CD4-positive, alpha-beta memory T cell (primary cell): ENCODE data around the gene FNDC8. TPM values are rescaled to one million over a fixed set of nuclear protein-coding genes. Genes with fewer than 3 reads are reported as not detected.

Experiments used
- CTCF ChIA-PET: fragments of 350-600 bp; sonication (Branson Sonifier 250); formaldehyde crosslinking; loops from one replicate; lab custom pipeline; 2021; ENCODE audit warnings: inconsistent platforms; ENCODE audit not compliant: partially characterized antibody; lab: Charles Lee
- POLR2A ChIA-PET: fragments of 350-600 bp; sonication (Branson Sonifier 250); formaldehyde crosslinking; loops from one replicate; lab custom pipeline; 2021; ENCODE audit not compliant: partially characterized antibody; lab: Charles Lee
- DNase-seq, 5 donors: peaks; one replicate each; pipeline versions ENCODE4 v3.0.0 to v3.0.0-alpha.2; 2020 to 2022; ENCODE audit warnings: mixed read lengths in 1 of 5
- H3K27ac ChIP-seq: one replicate; pipeline ENCODE4 v1.7.0; 2013; ENCODE audit warnings: low read depth, low read length
- H3K27me3 ChIP-seq: 2 replicates; pipeline ENCODE4 v1.7.0; 2013; ENCODE audit warnings: mild to moderate bottlenecking, low read length, moderate library complexity; ENCODE audit not compliant: insufficient read depth
- H3K36me3 ChIP-seq: 2 replicates; pipeline ENCODE4 v1.7.0; 2013; ENCODE audit warnings: mild to moderate bottlenecking, low read length, moderate library complexity; ENCODE audit not compliant: insufficient read depth
- H3K4me1 ChIP-seq: 2 replicates; pipeline ENCODE4 v1.7.0; 2013; ENCODE audit warnings: mild to moderate bottlenecking, low read length, moderate library complexity; ENCODE audit not compliant: insufficient read depth
- H3K4me3 ChIP-seq, 2 donors: one replicate each; pipeline ENCODE4 v1.7.0; 2013; ENCODE audit warnings: low read length in 2 of 2, mild to moderate bottlenecking in 1 of 2
- H3K9me3 ChIP-seq, 2 donors: one replicate each; pipeline ENCODE4 v1.7.0; 2013; ENCODE audit warnings: low read length in 2 of 2, control low read depth in 1 of 2; ENCODE audit not compliant: control insufficient read depth in 1 of 2
- H3K27ac Mint-ChIP-seq, 7 donors: one replicate each; pipeline ENCODE4 v1.8.0; 2020 to 2021; ENCODE audit warnings: mixed read lengths in 7 of 7, mild to moderate bottlenecking in 6 of 7, inconsistent platforms in 3 of 7, moderate library complexity in 3 of 7
- H3K27me3 Mint-ChIP-seq, 2 donors: one replicate each; pipeline ENCODE4 v1.8.0; 2020 to 2021; ENCODE audit warnings: mixed read lengths in 2 of 2
- H3K36me3 Mint-ChIP-seq, 2 donors: one replicate each; pipeline ENCODE4 v1.8.0; 2020 to 2021; ENCODE audit warnings: mixed read lengths in 2 of 2, inconsistent platforms in 1 of 2, mild to moderate bottlenecking in 1 of 2
- H3K4me1 Mint-ChIP-seq, 4 donors: one replicate each; pipeline ENCODE4 v1.8.0; 2020 to 2021; ENCODE audit warnings: mixed read lengths in 4 of 4, mild to moderate bottlenecking in 1 of 4
- H3K4me3 Mint-ChIP-seq, 8 donors: one replicate each; pipeline ENCODE4 v1.8.0; 2020 to 2021; ENCODE audit warnings: mixed read lengths in 8 of 8, mild to moderate bottlenecking in 7 of 8, moderate library complexity in 6 of 8, inconsistent platforms in 3 of 8
- H3K9me3 Mint-ChIP-seq, 8 donors: one replicate each; pipeline ENCODE4 v1.8.0; 2020 to 2021; ENCODE audit warnings: mixed read lengths in 8 of 8, mild to moderate bottlenecking in 5 of 8, inconsistent platforms in 3 of 8, moderate library complexity in 1 of 8
- intact Hi-C: fragments of 100-400 bp; cut with micrococcal nuclease; formaldehyde crosslinking; loops from one replicate; pipeline ENCODE4 v1.15.1; 2023
- polyA plus RNA-seq, 2 donors: library from polyadenylated mRNA; unstranded; fragments of 300-500 nt; fragmentation: Illumina TruSeq; gene quantifications; one replicate each; pipeline ENCODE4 v1.2.3, GENCODE V29; 2021
- total RNA-seq, 2 experiments: library from RNA; stranded (reverse); gene quantifications; one replicate each; pipeline ENCODE4 v1.2.3, GENCODE V29; 2021

The FNDC8 gene
- total and polyA plus RNA-seq, 4 experiments from 2014 or later: not detected

- no peak overlapping the region for H3K4me3 ChIP-seq
- peaks cover 37 to 78% (median 55%) of the 10 kb centered on the region in 4 donors for H3K4me1 Mint-ChIP-seq
- ChIA-PET CTCF (interaction anchor here (1.7 to 9.7 kb wide), 2 partner anchors 23 to 373 kb away, joined by 4 to 111 read pairs; partner anchors contain the start of genes NLE1 and SLFN12L), POLR2A (interaction anchor here (6.3 to 12.0 kb wide), 2 partner anchors 78 to 371 kb away, joined by 37 to 117 read pairs; partner anchors contain the start of genes SLFN12L and SLFN5)
- H3K27me3 ChIP-seq: no peaks in the 10 kb centered on the region
- peaks cover 54% of the 10 kb centered on the region for H3K4me1 ChIP-seq
- no peaks in the 10 kb centered on the region for H3K36me3 ChIP-seq
- H3K9me3 Mint-ChIP-seq: no peaks in the 10 kb centered on the region
- intact Hi-C loops: loop anchor here (5.0 kb wide), 1 partner anchor 323 kb away; no protein-coding TSS in a partner anchor
- H3K27ac Mint-ChIP-seq: peak overlapping the region in 6 of 7 donors; percentile 8 to 94 (median 50)
- H3K4me3 Mint-ChIP-seq: no peak overlapping the region
- DNase-seq: no peak
- no peaks in the 10 kb centered on the region for H3K9me3 ChIP-seq
- no peak overlapping the region for H3K27ac ChIP-seq
- no peaks in the 10 kb centered on the region for H3K36me3 Mint-ChIP-seq
- H3K27me3 Mint-ChIP-seq: no peaks in the 10 kb centered on the region
Measured at GRCh38 chr17:35163886-35164285, 42.5 kb downstream of the FNDC8 start.

DNA sequence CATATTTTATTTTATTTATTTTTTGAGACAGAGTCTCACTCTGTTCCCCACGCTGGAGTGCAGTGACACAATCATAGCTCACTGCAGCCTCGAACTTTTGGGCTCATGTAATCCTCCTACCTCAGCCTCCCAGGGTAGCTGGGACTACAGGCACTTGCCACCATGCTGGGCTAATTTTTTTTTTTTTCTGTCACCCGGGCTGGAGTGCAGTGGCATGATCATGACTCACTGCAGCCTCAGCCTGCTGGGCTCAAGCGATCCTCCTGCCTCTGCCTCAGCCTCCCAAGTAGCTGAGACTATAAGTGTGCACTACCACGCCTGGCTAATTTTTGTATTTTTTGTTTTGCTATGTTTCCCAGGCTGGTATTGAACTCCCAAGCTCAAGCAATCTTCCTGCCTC, 43.3 kb downstream of the FNDC8 start:
- H3K36me3 ChIP-seq: no peaks in the 10 kb centered on the region
- H3K4me3 Mint-ChIP-seq: peak overlapping the region in 1 of 8 donors; percentile 69
- H3K4me3 ChIP-seq: no peak overlapping the region
- H3K9me3 Mint-ChIP-seq: no peaks in the 10 kb centered on the region
- ChIA-PET POLR2A (interaction anchor here (1.2 to 12.0 kb wide), 4 partner anchors 50 to 644 kb away, joined by 3 to 117 read pairs (median 24); partner anchors contain the start of genes SLFN12L, SLFN5 and TAF15), CTCF (interaction anchor here (1.7 to 9.7 kb wide), 2 partner anchors 23 to 372 kb away, joined by 4 to 111 read pairs; partner anchors contain the start of genes NLE1 and SLFN12L)
- intact Hi-C loops: loop anchor here (5.0 kb wide), 1 partner anchor 323 kb away; no protein-coding TSS in a partner anchor
- no peaks in the 10 kb centered on the region for H3K36me3 Mint-ChIP-seq
- H3K27me3 Mint-ChIP-seq: no peaks in the 10 kb centered on the region
- H3K27ac Mint-ChIP-seq: peak overlapping the region in 4 of 7 donors; percentile 30 to 68 (median 48)
- peaks cover 46% of the 10 kb centered on the region for H3K4me1 ChIP-seq
- H3K9me3 ChIP-seq: no peaks in the 10 kb centered on the region
- H3K4me1 Mint-ChIP-seq: peaks cover 36 to 72% (median 50%) of the 10 kb centered on the region in 4 donors
- H3K27me3 ChIP-seq: no peaks in the 10 kb centered on the region
- no peak overlapping the region for H3K27ac ChIP-seq
- no peak for DNase-seq

GRCh38 chr17:35166526-35166925, 45.1 kb downstream of the FNDC8 start:
- no peaks in the 10 kb centered on the region for H3K9me3 Mint-ChIP-seq
- peak overlapping the region in 4 of 7 donors; percentile 19 to 72 (median 38) for H3K27ac Mint-ChIP-seq
- no peaks in the 10 kb centered on the region for H3K27me3 ChIP-seq
- no peaks in the 10 kb centered on the region for H3K36me3 Mint-ChIP-seq
- intact Hi-C loops: no loop called here
- H3K27me3 Mint-ChIP-seq: no peaks in the 10 kb centered on the region
- no peak overlapping the region for H3K4me3 ChIP-seq
- H3K36me3 ChIP-seq: no peaks in the 10 kb centered on the region
- no peaks in the 10 kb centered on the region for H3K9me3 ChIP-seq
- no peak overlapping the region for H3K27ac ChIP-seq
- no peak overlapping the region for H3K4me3 Mint-ChIP-seq
- DNase-seq: no peak
- ChIA-PET CTCF (interaction anchor here (1.3 to 9.7 kb wide), 4 partner anchors 356 to 597 kb away, joined by 4 to 111 read pairs (median 32); partner anchors contain the start of gene SLFN12L), POLR2A (interaction anchor here (1.1 to 12.0 kb wide), 4 partner anchors 25 to 369 kb away, joined by 3 to 117 read pairs (median 24); partner anchors contain the start of genes SLFN12L and SLFN5)
- peaks cover 22 to 58% (median 39%) of the 10 kb centered on the region in 4 donors for H3K4me1 Mint-ChIP-seq
- H3K4me1 ChIP-seq: peaks cover 34% of the 10 kb centered on the region

- no peaks in the 10 kb centered on the region for H3K9me3 ChIP-seq
- CTCF ChIA-PET: interaction anchor here (0.9 to 9.7 kb wide), 6 partner anchors 146 to 642 kb away, joined by 3 to 111 read pairs (median 6); partner anchors contain the start of genes SLFN12L and TAF15
- POLR2A ChIA-PET: interaction anchor here (0.7 to 12.0 kb wide), 4 partner anchors 26 to 368 kb away, joined by 3 to 117 read pairs (median 20); partner anchors contain the start of genes SLFN12L and SLFN5
- DNase-seq: no peak
- intact Hi-C loops: no loop called here
- no peak overlapping the region for H3K4me3 ChIP-seq
- H3K4me1 Mint-ChIP-seq: peaks cover 23 to 58% (median 39%) of the 10 kb centered on the region in 4 donors
- no peaks in the 10 kb centered on the region for H3K9me3 Mint-ChIP-seq
- peak overlapping the region in 3 of 7 donors; percentile 19 to 57 (median 35) for H3K27ac Mint-ChIP-seq
- H3K36me3 Mint-ChIP-seq: no peaks in the 10 kb centered on the region
- H3K4me1 ChIP-seq: peaks cover 34% of the 10 kb centered on the region
- no peaks in the 10 kb centered on the region for H3K27me3 Mint-ChIP-seq
- H3K27ac ChIP-seq: no peak overlapping the region
- no peaks in the 10 kb centered on the region for H3K27me3 ChIP-seq
- no peak overlapping the region for H3K4me3 Mint-ChIP-seq
- H3K36me3 ChIP-seq: no peaks in the 10 kb centered on the region
Measured at GRCh38 chr17:35167046-35167445, 45.6 kb downstream of the FNDC8 start.

- H3K27ac Mint-ChIP-seq: peak overlapping the region in 3 of 7 donors; percentile 8 to 50 (median 36)
- DNase-seq: no peak
- Histone ChIP-seq H3K27me3 (no peaks in the 10 kb centered on the region), H3K4me1 (peaks cover 34% of the 10 kb centered on the region), H3K36me3 (no peaks in the 10 kb centered on the region), H3K9me3 (no peaks in the 10 kb centered on the region), H3K4me3 (no peak overlapping the region), H3K27ac (no peak overlapping the region)
- ChIA-PET CTCF (interaction anchor here (0.9 to 9.7 kb wide), 6 partner anchors 145 to 641 kb away, joined by 3 to 111 read pairs (median 6); partner anchors contain the start of genes SLFN12L and TAF15), POLR2A (interaction anchor here (0.7 to 12.0 kb wide), 4 partner anchors 26 to 368 kb away, joined by 3 to 117 read pairs (median 20); partner anchors contain the start of genes SLFN12L and SLFN5)
- intact Hi-C loops: no loop called here
- H3K27me3 Mint-ChIP-seq: no peaks in the 10 kb centered on the region
- no peak overlapping the region for H3K4me3 Mint-ChIP-seq
- H3K4me1 Mint-ChIP-seq: peaks cover 21 to 58% (median 37%) of the 10 kb centered on the region in 4 donors
- no peaks in the 10 kb centered on the region for H3K9me3 Mint-ChIP-seq
- H3K36me3 Mint-ChIP-seq: no peaks in the 10 kb centered on the region
Measured at GRCh38 chr17:35167666-35168065, 46.3 kb downstream of the FNDC8 start.

- Mint-ChIP-seq H3K27me3 (no peaks in the 10 kb centered on the region), H3K27ac (no peak overlapping the region), H3K36me3 (no peaks in the 10 kb centered on the region), H3K4me1 (peaks cover 23 to 56% (median 36%) of the 10 kb centered on the region in 4 donors), H3K4me3 (peak overlapping the region in 1 of 8 donors; percentile 29), H3K9me3 (peaks cover 0 to 4% (median 0%) of the 10 kb centered on the region in 8 donors)
- no peak overlapping the region for H3K4me3 ChIP-seq
- intact Hi-C loops: no loop called here
- H3K4me1 ChIP-seq: peaks cover 37% of the 10 kb centered on the region
- H3K36me3 ChIP-seq: no peaks in the 10 kb centered on the region
- no peaks in the 10 kb centered on the region for H3K9me3 ChIP-seq
- POLR2A ChIA-PET: interaction anchor here (0.6 to 18.0 kb wide), 7 partner anchors 9 to 371 kb away, joined by 3 to 217 read pairs (median 10); partner anchors contain the start of genes SLFN12L and SLFN5
- CTCF ChIA-PET: interaction anchor here (0.6 to 9.7 kb wide), 12 partner anchors 9 to 637 kb away, joined by 3 to 111 read pairs (median 6); partner anchors contain the start of genes SLFN12L and SLFN5
- no peak for DNase-seq
- H3K27ac ChIP-seq: no peak overlapping the region
- H3K27me3 ChIP-seq: no peaks in the 10 kb centered on the region
Measured at GRCh38 chr17:35169835-35170363, 48.5 kb downstream of the FNDC8 start.
